K562 (cell line): ENCODE results near the gene WFIKKN2.

Experiments used
- CBX2 ChIP-seq: fragments of 200-600 bp; sonication (generic); IDR thresholded peaks from one replicate; pipeline ENCODE4 v1.6.1; 2012; ENCODE audit warnings: mild to moderate bottlenecking, low read length, inconsistent platforms; ENCODE audit not compliant: insufficient read depth, poor library complexity, severe bottlenecking
- MAX ChIP-seq: sonication (generic); formaldehyde crosslinking; IDR thresholded peaks from 2 replicates; pipeline ENCODE4 v1.9.0; 2022; ENCODE audit warnings: mild to moderate bottlenecking, missing genetic modification reagents
- NONO ChIP-seq, 2 experiments: fragments of 200-400 bp in 1 of 2; fragments of 450-650 bp in 1 of 2; formaldehyde crosslinking in 1 of 2; IDR thresholded peaks; 2 replicates each; pipeline ENCODE4 v1.6.1; 2017; ENCODE audit warnings: low read depth in 2 of 2, mild to moderate bottlenecking in 2 of 2, moderate library complexity in 2 of 2, low read length in 1 of 2

- TF ChIP-seq MAX (CRISPR knock-in tag) = no peak
- no peak for TF ChIP-seq NONO (IDR thresholded peaks at IDR 0.05; ENCODE audit: low read depth in 2 of 2, low read length in 1 of 2)
- no peak for TF ChIP-seq CBX2
Observed at GRCh38 chr17:50840311-50840851, 5.0 kb downstream of the WFIKKN2 start.
